ENCODE data around the gene FBXL17. TPM values are rescaled to one million over a fixed set of nuclear protein-coding genes. Genes with fewer than 3 reads are reported as not detected.

FBXL17 gene
- total RNA-seq, 4 donors from 2014 or later = 10.9 to 19.8 (median 15.0) TPM

DNA sequence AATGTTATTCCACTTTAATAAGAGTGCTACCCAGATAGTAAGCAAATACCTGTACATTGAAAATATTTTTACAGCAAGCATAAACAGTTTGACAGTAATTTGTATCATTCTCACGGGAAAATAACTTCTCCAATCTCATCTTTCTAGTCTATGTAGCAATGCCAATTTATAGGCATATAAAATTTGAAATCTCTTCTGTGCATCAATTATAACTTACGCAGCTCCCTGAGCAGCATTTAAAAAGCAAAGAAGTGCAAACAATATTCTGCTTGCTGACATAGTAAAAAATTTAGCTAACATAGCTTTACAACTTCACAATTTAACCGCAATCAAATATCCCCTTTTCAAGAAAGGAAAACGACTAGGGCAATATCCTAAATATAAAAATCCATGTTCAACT is 257.3 kb downstream of the FBXL17 start:
- ATAC-seq (ENCODE audit: low FRiP score) = no peak
- no peak for TF ChIP-seq CTCF (IDR thresholded peaks at IDR 0.05)
- DNase-seq (ENCODE audit: low spot score) = no peak

DNA sequence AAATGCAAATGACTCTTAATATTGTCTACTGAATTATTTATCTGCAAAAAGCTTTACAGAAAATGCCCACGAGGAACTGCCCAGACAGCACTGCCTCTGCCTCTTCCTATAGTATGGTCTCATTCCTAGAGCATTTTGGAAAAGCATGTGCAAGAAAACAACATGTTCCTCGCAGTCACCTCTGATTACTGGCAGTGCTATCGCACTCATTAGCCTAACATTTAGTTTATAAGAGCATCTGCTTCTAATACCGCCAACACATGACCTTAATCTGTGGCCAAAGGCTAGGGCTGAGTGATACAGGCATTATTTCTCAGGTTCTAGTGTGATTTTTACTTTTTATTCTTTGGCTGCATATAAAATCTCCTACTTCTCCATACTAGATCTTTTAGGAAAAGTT is 259.2 kb downstream of the FBXL17 start:
- ATAC-seq (ENCODE audit: low FRiP score) = no peak

GRCh38 chr5:108118813-108119514 is 262.9 kb downstream of the FBXL17 start:
- DNase-seq (ENCODE audit: low spot score) (no peak), ATAC-seq (ENCODE audit: low FRiP score) (no peak)
- no peak for TF ChIP-seq CTCF (IDR thresholded peaks at IDR 0.05)

More for the DNA sequence above, 259.2 kb downstream of the FBXL17 start:
- DNase-seq (ENCODE audit: low spot score) = no peak
- no peak for TF ChIP-seq CTCF (IDR thresholded peaks at IDR 0.05)

- no peak for ATAC-seq (ENCODE audit: low FRiP score)
Observed at GRCh38 chr5:108115673-108116072, 266.2 kb downstream of the FBXL17 start.

GRCh38 chr5:108113950-108114349 is 267.9 kb downstream of the FBXL17 start:
- ATAC-seq (ENCODE audit: low FRiP score) = no peak
- DNase-seq (ENCODE audit: low spot score) = no peak
- no peak for TF ChIP-seq CTCF (IDR thresholded peaks at IDR 0.05)

More at GRCh38 chr5:108115673-108116072, 266.2 kb downstream of the FBXL17 start:
- no peak for TF ChIP-seq CTCF (IDR thresholded peaks at IDR 0.05)
- no peak for DNase-seq (ENCODE audit: low spot score)

GRCh38 chr5:108111736-108112135 is 270.2 kb downstream of the FBXL17 start:
- ATAC-seq (ENCODE audit: low FRiP score) = no peak
- no peak for TF ChIP-seq CTCF (IDR thresholded peaks at IDR 0.05)
- no peak for DNase-seq (ENCODE audit: low spot score)

DNA sequence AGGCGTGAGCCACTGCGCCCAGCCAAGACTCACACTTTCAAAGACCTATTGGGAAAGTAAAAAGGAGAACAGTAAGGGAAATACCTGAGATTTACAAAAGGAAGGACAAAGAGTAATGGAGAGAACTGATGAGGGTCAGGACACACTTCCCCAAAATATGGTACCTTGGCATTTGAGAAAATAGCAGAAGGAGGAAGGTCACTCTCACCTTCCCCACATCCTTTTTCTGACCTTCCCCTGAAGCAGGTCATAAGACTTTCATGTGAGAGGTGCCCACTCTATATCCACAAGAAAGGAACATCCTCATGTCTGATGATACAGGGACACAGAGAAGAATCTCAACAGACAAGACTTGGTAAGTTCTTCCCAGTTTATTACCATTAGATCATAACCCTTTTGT is 272.8 kb downstream of the FBXL17 start:
- no peak for ATAC-seq (ENCODE audit: low FRiP score)
- DNase-seq (ENCODE audit: low spot score) = no peak
- TF ChIP-seq CTCF (IDR thresholded peaks at IDR 0.05) = no peak
